HepG2 (cell line): Measurements from ENCODE around the gene SLC25A28. TPM values are rescaled to one million over a fixed set of nuclear protein-coding genes. Genes with fewer than 3 reads are reported as not detected.

ENCODE experiments used
- CENPX ChIP-seq: sonication (generic); formaldehyde crosslinking; IDR thresholded peaks from 2 replicates; pipeline ENCODE4 v1.9.0; 2021; ENCODE audit warnings: mild to moderate bottlenecking, missing genetic modification reagents, moderate library complexity
- FOXC1 ChIP-seq: sonication (generic); formaldehyde crosslinking; IDR thresholded peaks from 2 replicates; pipeline ENCODE4 v1.8.0; 2022; ENCODE audit warnings: mild to moderate bottlenecking, missing genetic modification reagents, borderline replicate concordance
- IRF2 ChIP-seq: IDR thresholded peaks from 2 replicates; pipeline ENCODE4 v1.6.1; 2018; ENCODE audit warnings: missing genetic modification reagents, missing compliant biosample characterization
- KMT2B ChIP-seq: IDR thresholded peaks from 2 replicates; pipeline ENCODE4 v1.6.1; 2016; ENCODE audit warnings: missing genetic modification reagents, missing compliant biosample characterization
- SOX6 ChIP-seq, 2 experiments: fragments of 450-650 bp in 1 of 2; sonication (generic) in 1 of 2; formaldehyde crosslinking in 1 of 2; IDR thresholded peaks; 2 replicates each; pipeline versions ENCODE4 v1.4.0 to v1.6.1; 2017 to 2020; ENCODE audit warnings: antibody characterized with exemption in 1 of 2, mild to moderate bottlenecking in 1 of 2, missing genetic modification reagents in 1 of 2
- ZC3H13 ChIP-seq: sonication (generic); formaldehyde crosslinking; IDR thresholded peaks from 2 replicates; pipeline ENCODE4 v1.8.1; 2023; ENCODE audit warnings: mild to moderate bottlenecking, missing genetic modification reagents, moderate library complexity
- ZFP1 ChIP-seq: IDR thresholded peaks from 2 replicates; pipeline ENCODE4 v1.6.1; 2016
- ZNF136 ChIP-seq: sonication (generic); formaldehyde crosslinking; IDR thresholded peaks from 2 replicates; pipeline ENCODE4 v1.8.1; 2022; ENCODE audit warnings: low read depth, mild to moderate bottlenecking, moderate library complexity, missing genetic modification reagents
- ZNF773 ChIP-seq: sonication (generic); formaldehyde crosslinking; IDR thresholded peaks from 2 replicates; pipeline ENCODE4 v1.4.0; 2020; ENCODE audit warnings: missing genetic modification reagents, borderline replicate concordance
- ZNF790 ChIP-seq: sonication (generic); formaldehyde crosslinking; IDR thresholded peaks from 2 replicates; pipeline ENCODE4 v1.8.0; 2022; ENCODE audit warnings: missing genetic modification reagents, mild to moderate bottlenecking, borderline replicate concordance
- polyA plus RNA-seq, 8 experiments: library from polyadenylated mRNA; depleted of rRNA in 3 of 8; stranded (reverse) in 7 of 8; unstranded in 1 of 8; fragments of >200 nt; fragmentation: Illumina TruSeq in 4 of 8; extraction: Trizol in 4 of 8; gene quantifications; 2 replicates each; pipeline versions ENCODE4 v1.2.1 to v1.2.3, GENCODE V29; 2011 to 2016; ENCODE audit warnings: low read depth in 4 of 8, missing spikeins in 1 of 8, mixed read lengths in 1 of 8; ENCODE audit not compliant: insufficient read depth in 1 of 8
- total RNA-seq, 5 experiments: library from RNA; depleted of rRNA; stranded (reverse); fragments of >200 nt; fragmentation: Illumina TruSeq; extraction: Trizol; gene quantifications; 2 replicates each; pipeline ENCODE4 v1.2.3, GENCODE V29; 2016; ENCODE audit warnings: low read depth in 1 of 5
- TF ChIP-seq, protein P1 (sequence below): sonication (generic); formaldehyde crosslinking; IDR thresholded peaks from 2 replicates; pipeline ENCODE4 v1.4.0; 2020; ENCODE audit warnings: missing genetic modification reagents
- TF ChIP-seq, protein P2 (sequence below): sonication (generic); formaldehyde crosslinking; conservative IDR thresholded peaks from 2 replicates; pipeline ENCODE4 v1.4.0; 2020; ENCODE audit warnings: missing genetic modification reagents
- TF ChIP-seq, protein P3 (sequence below): sonication (generic); formaldehyde crosslinking; IDR thresholded peaks from 2 replicates; pipeline ENCODE4 v1.4.0; 2020; ENCODE audit warnings: missing genetic modification reagents
- TF ChIP-seq, protein P4 (sequence below): sonication (generic); formaldehyde crosslinking; IDR thresholded peaks from 2 replicates; pipeline ENCODE4 v1.4.0; 2020; ENCODE audit warnings: low read depth, mild to moderate bottlenecking, missing genetic modification reagents

Gene SLC25A28
- total and polyA plus RNA-seq, 2 of the 13 experiments (the other 11 are each of a cell fraction or from before 2014, with no cell fraction given), result 15.2 to 41.0 TPM

DNA sequence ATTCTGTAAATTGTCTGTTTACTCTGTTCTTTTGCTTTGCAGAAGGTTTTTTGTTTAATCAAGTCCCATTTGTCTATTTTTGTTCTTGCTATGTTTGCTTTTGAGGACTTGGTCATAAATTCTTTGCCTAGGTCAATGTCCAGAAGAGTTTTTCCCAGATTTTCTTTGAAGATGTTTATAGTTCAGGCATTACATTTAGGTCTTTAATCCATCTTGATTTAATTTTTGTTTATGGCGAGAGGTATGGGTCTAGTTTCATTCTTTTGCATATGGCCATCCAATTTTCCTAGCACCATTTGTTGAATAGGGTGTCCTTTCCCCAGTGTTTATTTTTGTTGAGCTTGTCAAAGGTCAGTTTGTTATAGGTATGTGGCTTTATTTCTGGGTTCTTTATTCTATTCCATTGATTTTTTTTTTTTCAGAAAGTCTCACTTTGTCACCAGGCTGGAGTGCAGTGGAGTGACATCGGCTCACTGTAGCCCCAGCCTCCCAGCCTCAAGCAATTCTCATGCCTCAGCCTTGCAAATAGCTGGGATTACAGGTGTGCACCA, 27.4 kb upstream of the SLC25A28 start (continued):
- TF ChIP-seq, protein P1, sequence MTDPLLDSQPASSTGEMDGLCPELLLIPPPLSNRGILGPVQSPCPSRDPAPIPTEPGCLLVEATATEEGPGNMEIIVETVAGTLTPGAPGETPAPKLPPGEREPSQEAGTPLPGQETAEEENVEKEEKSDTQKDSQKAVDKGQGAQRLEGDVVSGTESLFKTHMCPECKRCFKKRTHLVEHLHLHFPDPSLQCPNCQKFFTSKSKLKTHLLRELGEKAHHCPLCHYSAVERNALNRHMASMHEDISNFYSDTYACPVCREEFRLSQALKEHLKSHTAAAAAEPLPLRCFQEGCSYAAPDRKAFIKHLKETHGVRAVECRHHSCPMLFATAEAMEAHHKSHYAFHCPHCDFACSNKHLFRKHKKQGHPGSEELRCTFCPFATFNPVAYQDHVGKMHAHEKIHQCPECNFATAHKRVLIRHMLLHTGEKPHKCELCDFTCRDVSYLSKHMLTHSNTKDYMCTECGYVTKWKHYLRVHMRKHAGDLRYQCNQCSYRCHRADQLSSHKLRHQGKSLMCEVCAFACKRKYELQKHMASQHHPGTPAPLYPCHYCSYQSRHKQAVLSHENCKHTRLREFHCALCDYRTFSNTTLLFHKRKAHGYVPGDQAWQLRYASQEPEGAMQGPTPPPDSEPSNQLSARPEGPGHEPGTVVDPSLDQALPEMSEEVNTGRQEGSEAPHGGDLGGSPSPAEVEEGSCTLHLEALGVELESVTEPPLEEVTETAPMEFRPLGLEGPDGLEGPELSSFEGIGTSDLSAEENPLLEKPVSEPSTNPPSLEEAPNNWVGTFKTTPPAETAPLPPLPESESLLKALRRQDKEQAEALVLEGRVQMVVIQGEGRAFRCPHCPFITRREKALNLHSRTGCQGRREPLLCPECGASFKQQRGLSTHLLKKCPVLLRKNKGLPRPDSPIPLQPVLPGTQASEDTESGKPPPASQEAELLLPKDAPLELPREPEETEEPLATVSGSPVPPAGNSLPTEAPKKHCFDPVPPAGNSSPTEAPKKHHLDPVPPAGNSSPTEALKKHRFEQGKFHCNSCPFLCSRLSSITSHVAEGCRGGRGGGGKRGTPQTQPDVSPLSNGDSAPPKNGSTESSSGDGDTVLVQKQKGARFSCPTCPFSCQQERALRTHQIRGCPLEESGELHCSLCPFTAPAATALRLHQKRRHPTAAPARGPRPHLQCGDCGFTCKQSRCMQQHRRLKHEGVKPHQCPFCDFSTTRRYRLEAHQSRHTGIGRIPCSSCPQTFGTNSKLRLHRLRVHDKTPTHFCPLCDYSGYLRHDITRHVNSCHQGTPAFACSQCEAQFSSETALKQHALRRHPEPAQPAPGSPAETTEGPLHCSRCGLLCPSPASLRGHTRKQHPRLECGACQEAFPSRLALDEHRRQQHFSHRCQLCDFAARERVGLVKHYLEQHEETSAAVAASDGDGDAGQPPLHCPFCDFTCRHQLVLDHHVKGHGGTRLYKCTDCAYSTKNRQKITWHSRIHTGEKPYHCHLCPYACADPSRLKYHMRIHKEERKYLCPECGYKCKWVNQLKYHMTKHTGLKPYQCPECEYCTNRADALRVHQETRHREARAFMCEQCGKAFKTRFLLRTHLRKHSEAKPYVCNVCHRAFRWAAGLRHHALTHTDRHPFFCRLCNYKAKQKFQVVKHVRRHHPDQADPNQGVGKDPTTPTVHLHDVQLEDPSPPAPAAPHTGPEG (CRISPR knock-in tag), result no peak
- TF ChIP-seq, protein P2, sequence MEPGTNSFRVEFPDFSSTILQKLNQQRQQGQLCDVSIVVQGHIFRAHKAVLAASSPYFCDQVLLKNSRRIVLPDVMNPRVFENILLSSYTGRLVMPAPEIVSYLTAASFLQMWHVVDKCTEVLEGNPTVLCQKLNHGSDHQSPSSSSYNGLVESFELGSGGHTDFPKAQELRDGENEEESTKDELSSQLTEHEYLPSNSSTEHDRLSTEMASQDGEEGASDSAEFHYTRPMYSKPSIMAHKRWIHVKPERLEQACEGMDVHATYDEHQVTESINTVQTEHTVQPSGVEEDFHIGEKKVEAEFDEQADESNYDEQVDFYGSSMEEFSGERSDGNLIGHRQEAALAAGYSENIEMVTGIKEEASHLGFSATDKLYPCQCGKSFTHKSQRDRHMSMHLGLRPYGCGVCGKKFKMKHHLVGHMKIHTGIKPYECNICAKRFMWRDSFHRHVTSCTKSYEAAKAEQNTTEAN (CRISPR knock-in tag), result no peak
- no peak for TF ChIP-seq ZNF136
- no peak for TF ChIP-seq ZNF790
- TF ChIP-seq ZFP1, result no peak
- TF ChIP-seq, protein P3, sequence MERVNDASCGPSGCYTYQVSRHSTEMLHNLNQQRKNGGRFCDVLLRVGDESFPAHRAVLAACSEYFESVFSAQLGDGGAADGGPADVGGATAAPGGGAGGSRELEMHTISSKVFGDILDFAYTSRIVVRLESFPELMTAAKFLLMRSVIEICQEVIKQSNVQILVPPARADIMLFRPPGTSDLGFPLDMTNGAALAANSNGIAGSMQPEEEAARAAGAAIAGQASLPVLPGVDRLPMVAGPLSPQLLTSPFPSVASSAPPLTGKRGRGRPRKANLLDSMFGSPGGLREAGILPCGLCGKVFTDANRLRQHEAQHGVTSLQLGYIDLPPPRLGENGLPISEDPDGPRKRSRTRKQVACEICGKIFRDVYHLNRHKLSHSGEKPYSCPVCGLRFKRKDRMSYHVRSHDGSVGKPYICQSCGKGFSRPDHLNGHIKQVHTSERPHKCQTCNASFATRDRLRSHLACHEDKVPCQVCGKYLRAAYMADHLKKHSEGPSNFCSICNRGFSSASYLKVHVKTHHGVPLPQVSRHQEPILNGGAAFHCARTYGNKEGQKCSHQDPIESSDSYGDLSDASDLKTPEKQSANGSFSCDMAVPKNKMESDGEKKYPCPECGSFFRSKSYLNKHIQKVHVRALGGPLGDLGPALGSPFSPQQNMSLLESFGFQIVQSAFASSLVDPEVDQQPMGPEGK (CRISPR knock-in tag), result no peak
- TF ChIP-seq KMT2B (CRISPR knock-in tag), result no peak
- TF ChIP-seq IRF2 (CRISPR knock-in tag), result no peak
- no peak for TF ChIP-seq ZC3H13
- no peak for TF ChIP-seq FOXC1
- TF ChIP-seq, protein P4, sequence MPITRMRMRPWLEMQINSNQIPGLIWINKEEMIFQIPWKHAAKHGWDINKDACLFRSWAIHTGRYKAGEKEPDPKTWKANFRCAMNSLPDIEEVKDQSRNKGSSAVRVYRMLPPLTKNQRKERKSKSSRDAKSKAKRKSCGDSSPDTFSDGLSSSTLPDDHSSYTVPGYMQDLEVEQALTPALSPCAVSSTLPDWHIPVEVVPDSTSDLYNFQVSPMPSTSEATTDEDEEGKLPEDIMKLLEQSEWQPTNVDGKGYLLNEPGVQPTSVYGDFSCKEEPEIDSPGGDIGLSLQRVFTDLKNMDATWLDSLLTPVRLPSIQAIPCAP (CRISPR knock-in tag), result no peak
- no peak for TF ChIP-seq CENPX (CRISPR knock-in tag)
- TF ChIP-seq ZNF773 (CRISPR knock-in tag), result no peak
- no peak for TF ChIP-seq SOX6 (IDR thresholded peaks at IDR 0.05)
- TF ChIP-seq SOX6 (CRISPR knock-in tag; IDR thresholded peaks at IDR 0.05), result peak; percentile 49; the same call in 1 of the 2 replicates
